ENCODE measurements around the gene IGFBP3. TPM values are rescaled to one million over a fixed set of nuclear protein-coding genes. Genes with fewer than 3 reads are reported as not detected.

Gene IGFBP3
- polyA plus RNA-seq, 5 donors, result 40.3 to 63.1 (median 53.9) TPM

DNA sequence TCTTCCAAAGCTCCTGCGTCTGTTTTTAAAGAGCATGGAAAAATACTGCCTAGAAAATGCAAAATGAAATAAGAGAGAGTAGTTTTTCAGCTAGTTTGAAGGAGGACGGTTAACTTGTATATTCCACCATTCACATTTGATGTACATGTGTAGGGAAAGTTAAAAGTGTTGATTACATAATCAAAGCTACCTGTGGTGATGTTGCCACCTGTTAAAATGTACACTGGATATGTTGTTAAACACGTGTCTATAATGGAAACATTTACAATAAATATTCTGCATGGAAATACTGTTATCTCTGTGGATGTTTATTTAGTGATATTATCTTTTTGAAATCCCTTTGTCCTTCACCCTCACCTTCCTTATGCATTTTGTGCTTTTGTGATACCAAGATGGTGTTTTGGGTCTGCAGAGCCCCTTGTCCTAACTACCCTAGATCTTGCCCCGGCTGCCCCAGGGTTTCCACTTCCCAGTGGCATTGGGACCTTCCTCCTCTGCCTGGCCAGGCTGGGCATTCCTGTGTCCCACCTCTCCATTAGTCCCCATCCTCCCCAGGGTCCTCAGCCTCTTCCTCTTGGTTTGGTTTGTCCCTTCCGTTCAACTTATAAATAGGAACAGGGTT is 27.6 kb downstream of the IGFBP3 start:
- DNase-seq, result no peak

DNA sequence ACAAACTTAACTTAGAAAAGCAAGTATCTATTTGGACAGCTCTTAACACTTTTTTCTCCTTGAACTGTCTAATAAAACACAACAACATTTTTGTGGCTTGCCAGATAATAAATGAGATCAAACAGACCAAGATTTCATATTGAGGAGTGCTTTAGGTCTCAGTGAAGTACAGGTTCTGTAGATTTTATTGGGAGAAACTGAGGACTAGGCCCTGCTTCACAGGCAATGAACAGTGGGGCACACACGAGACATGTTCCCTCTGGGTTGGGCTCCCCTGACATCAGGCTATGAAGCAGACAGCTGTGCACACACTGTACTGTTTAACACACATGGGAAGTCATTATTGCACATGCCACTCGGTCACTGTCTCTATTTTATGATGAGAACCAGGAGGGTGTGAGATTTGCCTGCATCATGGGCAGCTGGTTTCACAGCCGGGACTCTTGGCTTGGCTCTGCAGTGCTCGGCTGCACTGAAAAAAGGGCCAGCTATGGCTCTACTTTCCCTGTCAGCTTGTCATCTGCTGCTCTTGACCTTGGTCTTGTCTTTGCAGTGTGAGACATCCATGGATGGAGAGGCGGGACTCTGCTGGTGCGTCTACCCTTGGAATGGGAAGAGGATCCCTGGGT is 28.6 kb downstream of the IGFBP3 start:
- no peak for DNase-seq

GRCh38 chr7:45891462-45892402 is 29.3 kb downstream of the IGFBP3 start:
- DNase-seq, result no peak

DNA sequence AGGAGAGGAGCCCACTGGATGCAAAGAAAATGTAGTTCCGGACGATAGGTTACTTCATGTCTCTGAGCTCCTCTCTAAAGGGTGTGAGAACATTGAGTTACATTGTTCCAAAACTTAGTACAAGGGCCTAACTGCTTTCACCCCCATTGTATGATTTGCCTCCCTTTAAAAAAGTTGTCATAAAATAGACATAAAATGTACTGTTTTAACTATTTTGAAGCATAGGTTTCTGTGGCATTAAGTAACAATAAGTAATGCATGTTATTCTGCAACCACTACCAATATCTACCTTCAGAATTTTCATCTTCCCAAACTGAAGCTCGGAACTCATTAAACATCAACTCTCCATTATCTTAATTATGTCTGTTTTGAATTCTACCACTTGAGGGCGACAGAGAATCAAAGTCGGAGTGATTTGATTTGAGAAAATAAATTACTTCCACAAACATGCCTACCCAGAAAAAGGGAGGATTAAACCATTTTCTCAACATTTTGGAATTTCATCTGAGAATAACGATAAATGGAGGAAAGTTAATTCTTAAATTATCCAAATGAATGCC is 30.1 kb downstream of the IGFBP3 start:
- peak in 1 of 2 donors; percentile 18 for DNase-seq

GRCh38 chr7:45890125-45890901 is 30.8 kb downstream of the IGFBP3 start:
- no peak for DNase-seq

- no peak for DNase-seq
Measured at GRCh38 chr7:45889367-45890067, 31.6 kb downstream of the IGFBP3 start.

- DNase-seq, result no peak
Measured at GRCh38 chr7:45888993-45889366, 32.1 kb downstream of the IGFBP3 start.

GRCh38 chr7:45888185-45888992 is 32.7 kb downstream of the IGFBP3 start, which contains the start of gene IGFBP1:
Gene IGFBP1 (plus strand): TSS chr7:45888488. CDS start chr7:45888653, 165 bp downstream.
- peak in 1 of 2 donors; percentile 9 for DNase-seq

- no peak for DNase-seq
Measured at GRCh38 chr7:45886931-45887667, 34.0 kb downstream of the IGFBP3 start.

- DNase-seq, result no peak
Measured at GRCh38 chr7:45885264-45885882, 35.7 kb downstream of the IGFBP3 start.

DNA sequence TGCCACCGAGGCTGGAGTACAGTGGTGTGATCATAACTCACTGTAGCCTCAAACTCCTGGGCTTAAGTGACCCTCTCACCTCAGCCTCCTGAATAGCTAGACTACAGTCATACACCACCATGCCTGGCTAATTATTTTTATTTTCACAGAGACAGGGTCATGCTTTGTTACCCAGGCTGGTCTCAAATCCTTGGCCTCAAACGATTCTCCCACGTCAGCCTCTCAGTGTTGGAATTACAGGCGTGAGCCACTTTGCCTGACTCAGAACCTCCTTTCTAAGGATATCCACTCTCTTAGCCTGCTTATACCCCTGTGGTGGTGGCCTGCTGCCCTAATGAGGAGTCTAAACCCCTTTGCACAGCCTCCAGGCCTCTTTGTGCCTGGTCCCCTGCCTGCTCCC is 36.9 kb downstream of the IGFBP3 start:
- no peak for DNase-seq

- no peak for DNase-seq
Measured at GRCh38 chr7:45882465-45882810, 38.6 kb downstream of the IGFBP3 start.

DNA sequence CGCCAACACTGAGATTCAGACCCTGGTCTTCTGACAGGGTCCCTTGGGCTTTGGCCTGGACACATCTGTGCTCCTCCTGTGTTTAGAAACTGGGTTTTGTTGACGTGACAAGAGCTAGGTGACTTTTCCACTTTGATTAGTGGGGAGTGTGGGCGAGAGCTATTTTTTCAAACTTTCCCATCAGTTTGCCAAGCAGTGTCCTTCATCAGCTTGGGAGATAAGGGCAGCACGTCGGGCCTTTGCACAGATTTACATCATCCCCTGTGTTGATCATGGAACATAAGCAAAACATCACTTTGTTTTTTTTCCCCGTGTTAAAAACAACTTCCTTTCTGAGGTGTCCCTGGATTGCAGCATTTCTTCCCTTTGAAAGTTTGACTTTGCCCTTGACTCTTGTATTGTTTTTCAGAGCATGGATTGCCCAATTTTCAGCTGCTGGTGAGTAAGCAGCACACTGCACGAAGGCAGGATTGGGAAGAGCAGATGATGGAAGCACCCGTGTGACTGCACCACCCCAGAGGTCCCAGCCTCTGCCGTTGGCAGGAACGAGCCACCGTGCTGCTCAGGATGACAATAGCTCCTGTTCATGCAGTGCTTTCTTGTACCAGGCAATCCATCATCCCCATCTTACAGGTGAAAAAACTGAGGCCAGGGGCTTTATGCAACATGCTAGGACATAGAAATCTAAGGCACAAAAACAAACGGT is 39.2 kb downstream of the IGFBP3 start:
- no peak for DNase-seq

DNA sequence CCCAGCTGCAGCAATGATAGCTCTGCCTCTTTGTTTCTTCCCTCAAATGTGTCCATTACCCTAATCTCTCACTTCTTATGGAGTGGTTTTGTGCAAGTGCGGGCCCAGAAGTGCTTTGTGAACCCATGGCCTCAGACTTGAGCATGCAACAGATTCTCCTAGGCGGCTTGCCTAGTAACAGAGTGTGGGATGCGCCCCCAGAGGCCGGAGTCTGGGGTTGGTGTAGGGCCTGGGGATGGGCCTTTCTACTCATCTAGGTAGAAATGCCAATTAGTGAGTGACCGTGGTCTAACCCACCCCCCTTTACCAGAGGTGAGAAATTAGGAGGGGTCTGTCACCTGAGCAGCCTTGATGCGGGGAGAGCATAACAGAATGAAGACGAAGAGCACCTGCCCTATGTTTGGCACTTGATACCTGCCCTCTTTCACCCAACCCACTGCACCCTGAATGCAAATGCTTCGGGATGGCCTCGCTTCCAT is 39.8 kb downstream of the IGFBP3 start:
- DNase-seq, result no peak

DNA sequence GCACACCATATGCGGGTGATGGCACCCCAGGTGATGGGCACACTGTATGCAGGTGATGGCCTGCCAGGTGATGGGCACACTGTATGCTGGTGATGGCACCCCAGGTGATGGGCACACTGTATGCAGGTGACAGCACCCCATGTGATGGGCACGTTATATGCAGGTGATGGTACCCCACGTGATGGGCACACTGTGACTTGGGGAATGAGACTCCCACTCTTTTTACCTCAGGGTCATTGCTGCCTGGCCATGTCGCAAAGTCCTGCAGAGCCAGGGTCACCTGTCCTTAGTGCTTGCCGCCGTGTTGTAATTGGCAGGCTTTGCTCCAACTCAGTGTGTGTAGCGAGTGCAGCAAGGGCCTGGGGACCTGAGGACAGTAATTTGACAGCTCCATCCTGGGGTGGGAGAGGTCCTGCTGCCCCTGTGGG is 40.6 kb downstream of the IGFBP3 start:
- no peak for DNase-seq

DNA sequence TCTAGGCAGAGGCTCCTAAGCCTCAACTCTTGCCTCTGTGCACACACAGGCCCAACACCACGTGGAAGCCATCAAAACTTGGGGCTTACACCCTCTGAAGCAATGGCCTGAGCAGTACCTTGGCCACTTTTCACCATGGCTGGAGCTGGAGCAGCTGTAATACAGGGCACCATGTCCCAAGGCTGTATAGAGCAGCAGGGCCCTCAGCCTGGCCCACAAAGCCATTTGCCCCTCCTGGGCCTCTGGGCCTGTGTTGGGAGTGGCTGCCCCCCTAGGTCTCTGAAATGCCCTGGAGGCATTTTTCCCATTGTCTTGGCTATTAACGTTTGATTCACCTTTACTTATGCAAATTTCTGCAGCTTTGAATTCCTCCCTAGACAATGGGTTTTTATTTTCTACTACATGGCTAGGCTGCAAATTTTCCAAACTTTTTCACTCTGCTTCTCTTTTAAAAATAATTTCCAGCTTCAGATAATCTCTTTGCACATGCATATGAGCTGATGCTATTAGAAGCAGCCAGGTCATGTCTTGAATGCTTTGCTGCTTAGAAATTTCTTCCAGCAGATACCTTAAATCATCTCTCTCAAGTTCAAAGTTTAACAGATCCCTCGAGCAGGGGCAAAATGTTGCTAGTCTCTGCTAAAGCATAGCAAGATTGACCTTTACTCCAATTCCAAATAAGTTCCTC is 42.5 kb downstream of the IGFBP3 start:
- no peak for DNase-seq

DNA sequence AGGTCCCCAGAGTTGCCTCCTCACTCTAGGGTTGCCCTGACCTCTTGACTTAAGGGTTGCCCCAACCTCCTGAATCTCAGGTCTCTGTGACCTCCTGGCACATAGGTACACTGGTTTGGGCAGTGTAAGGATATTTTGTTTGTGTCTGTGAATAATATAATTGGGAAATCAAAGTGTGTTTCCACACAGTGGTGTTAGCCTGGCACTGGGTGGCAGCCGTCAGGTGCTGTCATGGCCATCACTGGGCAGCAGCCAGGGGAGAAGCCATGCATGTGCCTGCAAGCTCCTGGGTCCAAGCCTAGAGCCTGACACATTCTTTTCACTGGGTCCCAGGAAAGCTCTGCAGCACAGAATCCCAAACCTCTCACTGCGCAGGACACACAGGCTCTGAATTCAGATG is 44.6 kb downstream of the IGFBP3 start:
- DNase-seq, result no peak
